KMS-11 (cell line): ENCODE measurements around the gene NME7.
A peak's percentile ranks its signal among the peaks of the same experiment; 100 is the strongest.

Experiments used
- H2AFZ ChIP-seq: fragments of 200-600 bp; sonication (generic); 2 replicates; pipeline ENCODE4 v1.6.1; 2016; ENCODE audit warnings: antibody characterized with exemption, mixed run types, low read depth
- H3K27ac ChIP-seq: fragments of 200-600 bp; sonication (generic); 2 replicates; pipeline ENCODE4 v1.6.1; 2016; ENCODE audit warnings: mild to moderate bottlenecking, mixed run types
- H3K27me3 ChIP-seq: fragments of 200-600 bp; sonication (generic); 2 replicates; pipeline ENCODE4 v1.6.1; 2017; ENCODE audit warnings: mild to moderate bottlenecking, low read depth, mixed run types, moderate library complexity; ENCODE audit not compliant: insufficient read depth
- H3K36me3 ChIP-seq: fragments of 200-600 bp; sonication (generic); 2 replicates; pipeline ENCODE4 v1.6.1; 2017; ENCODE audit warnings: mild to moderate bottlenecking, mixed run types; ENCODE audit not compliant: insufficient read depth
- H3K4me1 ChIP-seq: fragments of 200-600 bp; sonication (generic); 2 replicates; pipeline ENCODE4 v1.6.1; 2016; ENCODE audit warnings: mild to moderate bottlenecking, low read depth, mixed run types; ENCODE audit not compliant: poor library complexity, severe bottlenecking
- H3K4me2 ChIP-seq: fragments of 200-600 bp; sonication (generic); 2 replicates; pipeline ENCODE4 v1.7.0; 2016; ENCODE audit warnings: mild to moderate bottlenecking, mixed run types
- H3K4me3 ChIP-seq: fragments of 200-600 bp; sonication (generic); IDR thresholded peaks from 2 replicates; pipeline ENCODE4 v1.6.1; 2017; ENCODE audit warnings: low read depth, low read length, mixed read lengths; ENCODE audit not compliant: insufficient read depth
- H3K79me2 ChIP-seq: fragments of 200-600 bp; sonication (generic); 2 replicates; pipeline ENCODE4 v1.6.1; 2016; ENCODE audit warnings: low read depth, mixed run types; ENCODE audit not compliant: insufficient read depth
- H3K9ac ChIP-seq: fragments of 200-600 bp; sonication (generic); 2 replicates; pipeline ENCODE4 v1.6.1; 2016; ENCODE audit warnings: mild to moderate bottlenecking, mixed run types
- H4K20me1 ChIP-seq: fragments of 200-600 bp; sonication (generic); 2 replicates; pipeline ENCODE4 v1.6.1; 2016; ENCODE audit warnings: mild to moderate bottlenecking, mixed run types; ENCODE audit not compliant: insufficient read depth
- TF ChIP-seq, protein P1 (sequence below): fragments of 200-600 bp; sonication (generic); conservative IDR thresholded peaks from 2 replicates; pipeline ENCODE4 v1.6.1; 2017; ENCODE audit warnings: low read depth, mild to moderate bottlenecking, antibody characterized with exemption, low read length, moderate library complexity, mixed read lengths

Gene NME7

GRCh38 chr1:169316556-169316955 is 51.0 kb downstream of the NME7 start:
- Histone ChIP-seq H3K4me3 (no peak overlapping the region), H3K27me3 (no peaks in the 10 kb centered on the region), H3K4me2 (no peak overlapping the region), H4K20me1 (no peaks in the 10 kb centered on the region), H3K27ac (no peak overlapping the region), H3K9ac (no peak overlapping the region), H3K36me3 (no peaks in the 10 kb centered on the region), H2AFZ (no peak overlapping the region), H3K4me1 (peaks cover 12% of the 10 kb centered on the region), H3K79me2 (no peaks in the 10 kb centered on the region)
- TF ChIP-seq, protein P1, sequence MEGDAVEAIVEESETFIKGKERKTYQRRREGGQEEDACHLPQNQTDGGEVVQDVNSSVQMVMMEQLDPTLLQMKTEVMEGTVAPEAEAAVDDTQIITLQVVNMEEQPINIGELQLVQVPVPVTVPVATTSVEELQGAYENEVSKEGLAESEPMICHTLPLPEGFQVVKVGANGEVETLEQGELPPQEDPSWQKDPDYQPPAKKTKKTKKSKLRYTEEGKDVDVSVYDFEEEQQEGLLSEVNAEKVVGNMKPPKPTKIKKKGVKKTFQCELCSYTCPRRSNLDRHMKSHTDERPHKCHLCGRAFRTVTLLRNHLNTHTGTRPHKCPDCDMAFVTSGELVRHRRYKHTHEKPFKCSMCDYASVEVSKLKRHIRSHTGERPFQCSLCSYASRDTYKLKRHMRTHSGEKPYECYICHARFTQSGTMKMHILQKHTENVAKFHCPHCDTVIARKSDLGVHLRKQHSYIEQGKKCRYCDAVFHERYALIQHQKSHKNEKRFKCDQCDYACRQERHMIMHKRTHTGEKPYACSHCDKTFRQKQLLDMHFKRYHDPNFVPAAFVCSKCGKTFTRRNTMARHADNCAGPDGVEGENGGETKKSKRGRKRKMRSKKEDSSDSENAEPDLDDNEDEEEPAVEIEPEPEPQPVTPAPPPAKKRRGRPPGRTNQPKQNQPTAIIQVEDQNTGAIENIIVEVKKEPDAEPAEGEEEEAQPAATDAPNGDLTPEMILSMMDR, result no peak

DNA sequence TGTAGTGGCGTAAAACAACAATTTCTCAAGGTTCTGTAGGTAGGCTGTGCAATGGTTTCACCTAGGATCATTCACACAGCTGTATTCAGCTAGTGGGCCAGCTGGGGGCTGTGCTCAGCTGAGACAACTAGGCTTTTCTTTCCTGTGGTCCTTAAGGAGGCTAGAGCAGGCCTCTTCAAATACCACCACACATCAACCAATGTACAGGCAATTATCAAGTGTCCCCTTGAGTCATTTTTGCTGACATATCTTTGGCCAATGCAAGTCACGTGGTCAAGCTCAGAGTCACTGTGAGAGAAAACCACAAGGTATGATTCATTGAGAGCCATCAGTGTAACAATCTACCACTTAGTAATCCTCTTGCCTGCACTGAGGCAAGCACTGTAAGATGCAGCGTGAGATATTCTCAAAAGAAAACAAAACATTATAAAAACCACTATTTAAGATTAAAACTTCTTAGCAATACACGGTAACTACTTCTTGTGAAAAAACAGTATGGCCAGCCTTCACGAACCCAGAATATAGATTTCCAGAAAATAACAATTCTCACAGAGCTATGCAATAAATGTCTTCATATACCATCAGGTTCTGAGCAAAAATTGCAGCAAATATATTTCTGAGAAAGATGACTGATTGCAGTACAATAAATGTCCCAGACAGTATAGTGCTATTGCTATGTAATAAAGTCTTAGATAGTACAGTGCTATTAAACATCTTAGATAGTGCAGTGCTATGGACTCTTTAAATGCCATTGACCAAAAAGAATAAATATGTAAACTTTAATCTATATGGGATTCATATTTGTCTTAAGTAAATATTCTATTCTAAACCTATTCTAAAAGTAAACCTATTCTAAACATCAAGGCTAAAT is 55.3 kb downstream of the NME7 start:
- Histone ChIP-seq H4K20me1 (no peaks in the 10 kb centered on the region), H3K36me3 (no peaks in the 10 kb centered on the region), H3K4me2 (peak overlapping the region; percentile 12; the same call in 1 of the 2 replicates), H3K4me1 (peaks cover 27% of the 10 kb centered on the region), H3K4me3 (no peak overlapping the region), H3K79me2 (no peaks in the 10 kb centered on the region), H2AFZ (no peak overlapping the region), H3K27me3 (no peaks in the 10 kb centered on the region), H3K9ac (no peak overlapping the region), H3K27ac (no peak overlapping the region)
- TF ChIP-seq, protein P1, result no peak

GRCh38 chr1:169309178-169310166 is 58.1 kb downstream of the NME7 start:
- peak overlapping the region; percentile 7; the same call in 1 of the 2 replicates for H3K27ac ChIP-seq
- no peaks in the 10 kb centered on the region for H4K20me1 ChIP-seq
- no peak overlapping the region for H3K9ac ChIP-seq
- no peak overlapping the region for H3K4me3 ChIP-seq
- H3K4me1 ChIP-seq, result peaks cover 27% of the 10 kb centered on the region
- H3K79me2 ChIP-seq, result no peaks in the 10 kb centered on the region
- no peaks in the 10 kb centered on the region for H3K36me3 ChIP-seq
- peak overlapping the region; percentile 38 for H2AFZ ChIP-seq
- H3K4me2 ChIP-seq, result peak overlapping the region; percentile 34
- no peaks in the 10 kb centered on the region for H3K27me3 ChIP-seq
- TF ChIP-seq, protein P1, result no peak

GRCh38 chr1:169308313-169309039 is 59.1 kb downstream of the NME7 start:
- TF ChIP-seq, protein P1, result no peak
- Histone ChIP-seq H3K4me2 (no peak overlapping the region), H3K27me3 (no peaks in the 10 kb centered on the region), H3K4me3 (no peak overlapping the region), H3K36me3 (no peaks in the 10 kb centered on the region), H3K79me2 (no peaks in the 10 kb centered on the region), H3K4me1 (peaks cover 27% of the 10 kb centered on the region), H3K27ac (no peak overlapping the region), H2AFZ (no peak overlapping the region), H4K20me1 (no peaks in the 10 kb centered on the region), H3K9ac (no peak overlapping the region)
